Urinary bladder (tissue), 4 donors: Measurements from ENCODE around the gene SEC14L1. TPM values are rescaled to one million over a fixed set of nuclear protein-coding genes. Genes with fewer than 3 reads are reported as not detected.

ENCODE experiments used
- DNase-seq: peaks from one replicate; pipeline ENCODE4 v3.0.0-alpha.2; 2015; ENCODE audit errors: extremely low spot score
- H3K27ac ChIP-seq: one replicate; pipeline ENCODE4 v1.5.1; 2013; ENCODE audit warnings: low read depth, mild to moderate bottlenecking, moderate library complexity
- H3K36me3 ChIP-seq: one replicate; pipeline ENCODE4 v1.6.1; 2013; ENCODE audit warnings: mild to moderate bottlenecking, moderate library complexity; ENCODE audit not compliant: insufficient read depth
- H3K4me1 ChIP-seq: one replicate; pipeline ENCODE4 v1.6.1; 2013; ENCODE audit warnings: mild to moderate bottlenecking, moderate library complexity; ENCODE audit not compliant: insufficient read depth
- H3K4me3 ChIP-seq: one replicate; pipeline ENCODE4 v1.5.1; 2013; ENCODE audit warnings: low read depth, low read length
- WGBS: extraction: QIAGEN DNeasy Blood & Tissue Kit; methylation state at CpG from one replicate; pipeline ENCODE4 v1.1.7; 2013; 5-methylcytosine and 5-hydroxymethylcytosine counted together
- polyA plus RNA-seq: library from polyadenylated mRNA; stranded (reverse); fragments of 200-250 nt; gene quantifications from one replicate; pipeline ENCODE4 v1.2.3, GENCODE V29; 2013
- total RNA-seq: library from RNA; depleted of rRNA; stranded (reverse); fragments of >200 nt; gene quantifications from one replicate; pipeline ENCODE4 v1.2.3, GENCODE V29; 2014
- donor health status: healthy with polysubstance abuse.
- donor health status: healthy.

Gene SEC14L1
- total and polyA plus RNA-seq, 2 donors, result 48.9 to 50.9 TPM

- no peak for DNase-seq
- Histone ChIP-seq H3K36me3 (peaks cover 2% of the 10 kb centered on the region), H3K27ac (no peak overlapping the region), H3K4me1 (no peaks in the 10 kb centered on the region), H3K4me3 (no peak overlapping the region)
- WGBS, result 78% methylated on average over 14 of the region's 14 CpGs
These were observed 65.6 kb downstream of the SEC14L1 start for GRCh38 chr17:77206158-77206956.

DNA sequence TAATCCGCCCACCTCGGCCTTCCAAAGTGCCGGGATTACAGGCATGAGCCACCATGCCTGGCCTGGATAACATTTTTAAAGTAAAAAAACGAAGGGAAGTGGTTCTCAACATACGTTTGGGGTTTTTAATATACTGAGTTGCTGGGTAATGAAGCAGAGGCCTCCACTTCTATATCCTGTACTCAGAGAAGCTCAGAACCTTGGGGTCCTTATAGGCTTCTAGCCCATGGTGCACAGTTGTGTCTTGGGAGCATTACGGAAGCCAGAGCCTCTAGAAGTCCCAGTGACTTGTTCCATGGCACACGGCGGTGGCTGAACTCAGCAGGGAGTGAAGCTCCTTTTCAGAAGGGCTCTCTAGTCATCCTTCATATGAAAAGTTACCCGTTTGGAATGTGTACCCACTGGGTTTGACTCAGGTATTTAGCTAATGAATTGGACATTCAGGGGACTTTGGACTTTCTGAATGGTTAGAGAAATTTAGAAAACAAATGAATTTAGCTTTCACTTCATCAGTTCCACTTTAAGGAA is 67.0 kb downstream of the SEC14L1 start:
- no peak overlapping the region for H3K4me3 ChIP-seq
- 87% methylated on average over 9 of the region's 9 CpGs for WGBS
- H3K4me1 ChIP-seq, result no peaks in the 10 kb centered on the region
- H3K36me3 ChIP-seq, result peaks cover 7% of the 10 kb centered on the region
- no peak for DNase-seq
- no peak overlapping the region for H3K27ac ChIP-seq

DNA sequence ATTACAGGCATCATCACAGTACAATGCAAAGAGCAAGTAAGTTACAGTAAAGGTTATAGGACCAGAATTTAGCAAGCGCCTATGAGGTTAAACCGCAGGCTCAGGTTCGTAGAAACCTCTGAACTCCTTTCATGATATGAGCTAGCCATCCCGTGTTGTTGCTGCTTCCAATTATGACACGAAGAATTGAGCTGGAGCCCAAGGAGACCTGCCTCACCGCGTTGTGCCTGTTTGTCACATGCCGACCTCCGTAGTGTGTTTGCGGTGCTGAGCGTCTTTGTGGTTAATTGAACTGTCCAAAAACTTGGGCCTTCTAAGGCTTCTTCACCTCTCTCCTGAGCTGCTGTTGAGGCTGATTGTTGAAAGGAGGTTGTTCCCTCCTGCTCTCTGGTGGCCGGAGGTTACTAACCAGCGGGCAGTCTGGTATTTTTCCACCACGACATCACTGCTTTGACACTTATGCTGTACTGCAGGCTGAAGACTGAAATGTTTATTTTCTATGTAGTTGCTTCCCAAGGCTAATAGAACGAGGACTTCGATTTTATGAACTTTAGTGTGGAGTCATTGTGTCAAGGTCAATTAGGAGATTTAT is 67.5 kb downstream of the SEC14L1 start:
- Histone ChIP-seq H3K4me3 (no peak overlapping the region), H3K36me3 (peaks cover 7% of the 10 kb centered on the region), H3K4me1 (no peaks in the 10 kb centered on the region), H3K27ac (no peak overlapping the region)
- WGBS, result 66% methylated on average over 16 of the region's 16 CpGs
- no peak for DNase-seq

- DNase-seq, result no peak
- WGBS, result 74% methylated on average over 3 of the region's 3 CpGs
- Histone ChIP-seq H3K27ac (no peak overlapping the region), H3K4me3 (no peak overlapping the region), H3K36me3 (peaks cover 7% of the 10 kb centered on the region), H3K4me1 (no peaks in the 10 kb centered on the region)
These were observed 68.1 kb downstream of the SEC14L1 start for GRCh38 chr17:77208856-77209255.

- no peak for DNase-seq
These were observed 68.6 kb downstream of the SEC14L1 start for GRCh38 chr17:77209330-77209748.

GRCh38 chr17:77210331-77210730 is 69.6 kb downstream of the SEC14L1 start:
- WGBS, result 86% methylated on average over 7 of the region's 7 CpGs
- no peak for DNase-seq
- H3K27ac ChIP-seq, result no peak overlapping the region
- no peak overlapping the region for H3K4me3 ChIP-seq
- H3K4me1 ChIP-seq, result no peaks in the 10 kb centered on the region
- peaks cover 9% of the 10 kb centered on the region for H3K36me3 ChIP-seq

More at GRCh38 chr17:77209330-77209748, 68.6 kb downstream of the SEC14L1 start:
- no peaks in the 10 kb centered on the region for H3K4me1 ChIP-seq
- peaks cover 8% of the 10 kb centered on the region for H3K36me3 ChIP-seq
- 78% methylated on average over 13 of the region's 13 CpGs for WGBS
- no peak overlapping the region for H3K4me3 ChIP-seq
- H3K27ac ChIP-seq, result no peak overlapping the region

DNA sequence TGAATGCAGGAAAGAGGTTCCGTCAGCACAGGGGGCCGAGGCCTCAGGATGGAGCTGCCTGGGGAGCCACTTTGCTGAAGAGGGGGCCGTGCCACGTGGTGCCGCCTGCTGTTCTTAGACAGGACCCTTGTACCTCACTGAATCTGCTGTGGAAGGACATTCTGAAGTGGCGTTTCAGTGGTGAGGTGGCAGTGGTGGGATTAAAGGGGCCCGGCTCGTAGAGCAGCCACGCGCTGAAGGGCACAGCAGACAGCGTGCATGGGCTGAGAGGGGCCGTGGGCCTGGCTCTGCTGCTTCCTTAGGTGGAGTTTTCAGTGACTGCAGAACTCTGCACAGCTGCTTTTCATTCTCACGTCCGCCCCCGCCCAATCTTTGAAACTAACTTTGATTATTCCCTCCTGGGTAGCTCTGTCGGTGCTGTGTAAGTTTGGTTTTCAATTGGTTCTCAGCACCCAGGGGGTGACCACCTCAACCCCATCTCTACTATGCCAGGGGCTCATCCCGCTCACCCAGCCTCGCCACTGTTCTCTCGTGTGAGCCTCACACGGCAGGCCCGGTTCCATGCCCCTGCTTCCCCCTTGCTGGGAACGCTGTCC is 70.3 kb downstream of the SEC14L1 start:
- Histone ChIP-seq H3K36me3 (peaks cover 9% of the 10 kb centered on the region), H3K4me1 (no peaks in the 10 kb centered on the region), H3K27ac (no peak overlapping the region), H3K4me3 (no peak overlapping the region)
- 87% methylated on average over 22 of the region's 22 CpGs for WGBS
- DNase-seq, result no peak

GRCh38 chr17:77211681-77212080 is 70.9 kb downstream of the SEC14L1 start:
- DNase-seq, result no peak
- H3K4me1 ChIP-seq, result no peaks in the 10 kb centered on the region
- H3K4me3 ChIP-seq, result no peak overlapping the region
- WGBS, result 94% methylated on average over 15 of the region's 15 CpGs
- H3K36me3 ChIP-seq, result peaks cover 9% of the 10 kb centered on the region
- no peak overlapping the region for H3K27ac ChIP-seq

- H3K4me3 ChIP-seq, result no peak overlapping the region
- DNase-seq, result no peak
- 83% methylated on average over 21 of the region's 21 CpGs for WGBS
- H3K36me3 ChIP-seq, result peaks cover 9% of the 10 kb centered on the region
- no peaks in the 10 kb centered on the region for H3K4me1 ChIP-seq
- H3K27ac ChIP-seq, result no peak overlapping the region
These were observed 71.5 kb downstream of the SEC14L1 start for GRCh38 chr17:77212081-77212832.

DNA sequence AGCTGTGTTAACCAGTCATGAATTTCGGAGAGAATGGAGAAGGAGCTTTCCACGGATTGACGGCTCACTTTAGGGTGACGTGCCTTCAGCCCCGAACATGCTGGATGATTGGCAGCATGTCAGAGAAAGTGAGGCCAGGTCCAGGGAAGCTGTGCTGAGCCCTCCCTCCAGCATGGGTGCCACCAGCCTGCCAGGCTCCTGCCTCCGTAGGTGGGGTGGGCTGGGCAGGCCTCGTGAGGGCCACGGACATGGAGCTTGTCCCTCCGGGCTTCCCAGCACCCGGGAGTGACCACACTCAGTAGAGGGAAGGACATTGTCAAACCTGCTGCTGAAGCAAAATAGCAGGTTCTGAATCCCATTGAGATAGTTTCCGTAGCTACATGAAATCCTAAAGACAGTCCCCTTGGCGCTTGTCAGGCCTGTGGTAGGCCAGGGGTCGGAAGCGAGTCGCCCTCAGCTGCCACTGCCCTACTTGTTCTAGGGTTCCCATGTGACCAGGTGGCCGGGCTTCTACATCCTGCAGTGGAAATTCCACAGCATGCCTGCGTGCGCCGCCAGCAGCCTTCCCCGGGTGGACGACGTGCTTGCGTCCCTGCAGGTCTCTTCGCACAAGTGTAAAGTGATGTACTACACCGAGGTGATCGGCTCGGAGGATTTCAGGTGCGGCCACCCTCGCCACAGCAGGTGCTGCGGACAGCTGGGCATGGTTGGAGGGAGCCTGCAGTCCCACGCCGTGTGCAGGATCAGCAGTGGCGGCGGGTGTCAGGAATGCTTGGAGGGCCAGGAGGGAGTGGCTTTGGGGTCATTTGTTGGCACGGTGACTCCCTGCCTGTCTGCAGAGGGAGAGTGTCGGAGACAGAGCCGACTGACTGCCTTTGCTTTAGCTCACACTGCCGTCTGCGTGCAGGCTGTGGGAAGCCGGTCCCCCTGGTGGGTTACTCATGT is 72.3 kb downstream of the SEC14L1 start:
- H3K36me3 ChIP-seq, result peaks cover 11% of the 10 kb centered on the region
- WGBS, result 85% methylated on average over 40 of the region's 40 CpGs
- H3K4me1 ChIP-seq, result no peaks in the 10 kb centered on the region
- no peak overlapping the region for H3K4me3 ChIP-seq
- H3K27ac ChIP-seq, result no peak overlapping the region
- DNase-seq, result no peak

DNA sequence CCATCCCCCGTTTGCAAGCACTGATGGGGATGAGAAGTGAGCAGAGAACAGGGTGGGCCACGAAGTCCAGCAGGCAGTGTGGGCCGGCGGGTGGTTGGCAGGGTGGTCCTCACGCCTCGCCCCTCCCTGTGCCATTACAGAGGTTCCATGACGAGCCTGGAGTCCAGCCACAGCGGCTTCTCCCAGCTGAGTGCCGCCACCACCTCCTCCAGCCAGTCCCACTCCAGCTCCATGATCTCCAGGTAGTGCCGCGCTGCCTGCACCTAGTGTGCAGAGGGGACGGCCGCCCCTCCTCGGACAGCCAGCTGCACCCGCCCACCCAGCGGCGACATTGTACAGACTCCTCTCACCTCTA is 73.0 kb downstream of the SEC14L1 start:
- H3K4me1 ChIP-seq, result no peaks in the 10 kb centered on the region
- H3K4me3 ChIP-seq, result no peak overlapping the region
- no peak overlapping the region for H3K27ac ChIP-seq
- peaks cover 11% of the 10 kb centered on the region for H3K36me3 ChIP-seq
- DNase-seq, result no peak
- 90% methylated on average over 17 of the region's 17 CpGs for WGBS

DNA sequence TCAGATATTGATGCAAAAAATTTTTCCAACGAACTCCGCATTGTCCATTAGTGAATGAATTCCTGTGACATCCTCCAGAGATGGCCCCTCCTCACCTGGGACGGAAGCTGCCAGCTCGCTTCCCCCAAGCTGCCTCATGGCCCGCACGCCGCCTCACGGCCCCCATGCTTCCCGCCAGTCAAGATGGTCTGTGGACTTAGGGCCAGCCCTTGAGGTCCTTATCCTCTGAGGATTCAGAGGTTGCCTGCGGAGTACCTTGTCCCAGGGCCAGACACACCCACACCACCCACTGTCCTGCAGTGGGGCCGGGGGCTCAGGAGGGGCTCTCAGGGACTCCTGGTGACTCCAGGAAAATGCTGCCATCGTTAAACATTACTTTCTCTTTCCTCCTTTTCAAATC is 73.6 kb downstream of the SEC14L1 start:
- no peak for DNase-seq
- Histone ChIP-seq H3K4me3 (no peak overlapping the region), H3K4me1 (no peaks in the 10 kb centered on the region), H3K36me3 (peaks cover 13% of the 10 kb centered on the region), H3K27ac (no peak overlapping the region)
- WGBS, result 96% methylated on average over 12 of the region's 12 CpGs
